WI38 (cell line): ENCODE data around the gene TXNL1.

Experiments used
- H3K4me3 ChIP-seq: 2 replicates; pipeline ENCODE4 v1.5.1; 2011; ENCODE audit warnings: low read depth, mild to moderate bottlenecking, control low read depth, low read length
- TF ChIP-seq, protein P1 (sequence below): IDR thresholded peaks from 2 replicates; pipeline ENCODE4 v1.5.1; 2012; ENCODE audit warnings: low read depth, mild to moderate bottlenecking, control low read depth, low read length

TXNL1 gene

DNA sequence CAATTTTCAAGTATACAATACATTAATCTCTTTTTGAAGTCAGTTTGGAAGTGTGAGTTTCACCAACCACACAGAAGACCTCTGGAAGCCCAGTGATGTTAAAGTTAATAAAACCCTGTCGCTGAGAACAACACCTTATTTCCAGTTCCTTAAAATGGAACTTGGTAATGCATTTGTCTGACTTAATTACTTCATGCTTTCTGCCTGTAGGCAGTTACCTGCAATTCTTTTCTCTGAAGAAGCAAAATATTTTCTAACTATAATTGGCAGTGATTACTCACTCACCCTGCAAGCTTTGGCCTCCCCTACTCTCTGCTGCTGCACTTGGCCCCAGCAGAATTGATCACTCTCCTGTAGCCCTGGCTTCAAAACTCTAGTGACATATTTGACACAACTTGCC, 81.5 kb downstream of the TXNL1 start:
- TF ChIP-seq, protein P1, sequence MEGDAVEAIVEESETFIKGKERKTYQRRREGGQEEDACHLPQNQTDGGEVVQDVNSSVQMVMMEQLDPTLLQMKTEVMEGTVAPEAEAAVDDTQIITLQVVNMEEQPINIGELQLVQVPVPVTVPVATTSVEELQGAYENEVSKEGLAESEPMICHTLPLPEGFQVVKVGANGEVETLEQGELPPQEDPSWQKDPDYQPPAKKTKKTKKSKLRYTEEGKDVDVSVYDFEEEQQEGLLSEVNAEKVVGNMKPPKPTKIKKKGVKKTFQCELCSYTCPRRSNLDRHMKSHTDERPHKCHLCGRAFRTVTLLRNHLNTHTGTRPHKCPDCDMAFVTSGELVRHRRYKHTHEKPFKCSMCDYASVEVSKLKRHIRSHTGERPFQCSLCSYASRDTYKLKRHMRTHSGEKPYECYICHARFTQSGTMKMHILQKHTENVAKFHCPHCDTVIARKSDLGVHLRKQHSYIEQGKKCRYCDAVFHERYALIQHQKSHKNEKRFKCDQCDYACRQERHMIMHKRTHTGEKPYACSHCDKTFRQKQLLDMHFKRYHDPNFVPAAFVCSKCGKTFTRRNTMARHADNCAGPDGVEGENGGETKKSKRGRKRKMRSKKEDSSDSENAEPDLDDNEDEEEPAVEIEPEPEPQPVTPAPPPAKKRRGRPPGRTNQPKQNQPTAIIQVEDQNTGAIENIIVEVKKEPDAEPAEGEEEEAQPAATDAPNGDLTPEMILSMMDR, result no peak
- H3K4me3 ChIP-seq, result no peak overlapping the region

DNA sequence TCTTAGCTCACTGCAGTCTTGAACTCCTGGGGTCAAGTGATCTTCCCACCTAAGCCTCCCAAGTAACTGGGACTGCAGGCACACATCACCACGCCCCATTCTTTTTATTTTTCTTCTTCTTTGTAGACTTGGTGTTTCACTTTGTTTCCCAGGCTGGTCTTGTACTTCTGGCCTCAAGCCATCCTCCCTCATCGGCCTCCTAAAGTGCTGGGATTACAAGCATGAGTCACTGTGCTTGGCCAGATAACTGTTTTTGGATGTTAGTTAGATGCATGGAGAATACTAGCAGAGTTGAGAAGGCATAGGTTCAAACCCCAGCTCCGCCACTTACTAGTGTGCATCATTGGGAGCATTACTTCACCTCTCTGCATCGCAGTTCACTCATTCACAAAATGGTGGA, 88.3 kb downstream of the TXNL1 start:
- TF ChIP-seq, protein P1, result no peak
- H3K4me3 ChIP-seq, result no peak overlapping the region
